ENCODE results near the gene VPS13D. TPM values are rescaled to one million over a fixed set of nuclear protein-coding genes. Genes with fewer than 3 reads are reported as not detected.

VPS13D gene
- total RNA-seq, 1 experiment from 2014 or later = 33.1 TPM

GRCh38 chr1:12491656-12492055 is 261.8 kb downstream of the VPS13D start:
- no peak for TF ChIP-seq TCF7L2 (IDR thresholded peaks at IDR 0.05; ENCODE audit: low read depth, low read length)
- TF ChIP-seq SIN3A (IDR thresholded peaks at IDR 0.05; ENCODE audit: borderline replicate concordance, insufficient read depth, low read depth, low read length) = no peak
- TF ChIP-seq CTCF (IDR thresholded peaks at IDR 0.05) = no peak
- TF ChIP-seq POLR2AphosphoS5 (IDR thresholded peaks at IDR 0.05; ENCODE audit: low read depth, low read length) = no peak
- TF ChIP-seq REST (IDR thresholded peaks at IDR 0.05; ENCODE audit: insufficient read depth in 1 of 2, low read depth in 2 of 2, low read length in 1 of 2) = no peak
- intact Hi-C loops (cut with micrococcal nuclease; ENCODE audit: unreplicated experiment) (no loop called here), in situ Hi-C loops (cut with HindIII; ENCODE audit: low pct_unique_long_range_greater_than_20kb, low sequenced_read_pairs) (no loop called here)
- Histone ChIP-seq H3K9me3 (ENCODE audit: control insufficient read depth, insufficient read depth, low read depth, low read length) (no peaks in the 10 kb centered on the region; the same call in 1 of the 2 replicates), H3K36me3 (ENCODE audit: control insufficient read depth, insufficient read depth, low read length) (no peaks in the 10 kb centered on the region), H3K27me3 (ENCODE audit: control insufficient read depth, insufficient read depth, low read length) (no peaks in the 10 kb centered on the region), H3K4me3 (ENCODE audit: low read depth in 2 of 2, low read length in 2 of 2) (no peak overlapping the region), H3K27ac (ENCODE audit: low read length) (peak overlapping the region; percentile 57; the same call in 1 of the 2 replicates), H3K4me1 (ENCODE audit: control insufficient read depth, insufficient read depth, low read length) (peaks cover 12% of the 10 kb centered on the region)
- ATAC-seq = no peak
- ChIA-PET POLR2A (no interaction called here), CTCF (no interaction called here)
- no peak for DNase-seq (ENCODE audit: low read depth, low spot score)
- no TSS peak for BruUV-seq (replicated peaks)

DNA sequence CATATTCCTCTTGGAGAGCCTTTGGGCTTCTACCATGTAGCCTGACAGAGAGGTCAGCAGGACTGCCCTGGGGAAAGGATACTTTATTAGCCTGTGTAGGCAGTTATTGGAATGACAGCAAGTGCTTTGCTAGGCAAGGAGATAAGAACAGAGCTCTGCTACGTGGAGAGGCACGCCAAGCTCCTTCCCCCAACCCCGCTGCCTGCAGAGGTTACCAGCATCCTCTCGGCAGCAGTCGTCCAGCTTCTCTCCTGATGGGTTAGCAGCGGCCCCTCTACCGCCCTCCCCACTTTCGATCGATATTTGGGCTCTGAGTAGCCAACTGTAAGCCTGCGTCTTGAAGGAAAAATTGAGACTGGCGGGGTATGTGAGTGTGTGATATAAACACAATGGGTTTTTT is 265.9 kb downstream of the VPS13D start:
- no peak; the same call in 1 of the 2 replicates for ATAC-seq
- peaks cover 8% of the 10 kb centered on the region for H3K4me1 ChIP-seq (ENCODE audit: control insufficient read depth, insufficient read depth, low read length)
- TF ChIP-seq CTCF (IDR thresholded peaks at IDR 0.05) (no peak), TCF7L2 (IDR thresholded peaks at IDR 0.05; ENCODE audit: low read depth, low read length) (no peak), REST (IDR thresholded peaks at IDR 0.05; ENCODE audit: insufficient read depth in 1 of 2, low read depth in 2 of 2, low read length in 1 of 2) (no peak), POLR2AphosphoS5 (IDR thresholded peaks at IDR 0.05; ENCODE audit: low read depth, low read length) (no peak), SIN3A (IDR thresholded peaks at IDR 0.05; ENCODE audit: borderline replicate concordance, insufficient read depth, low read depth, low read length) (no peak)
- no peak for DNase-seq (ENCODE audit: low read depth, low spot score)
- H3K4me3 ChIP-seq (ENCODE audit: low read depth in 2 of 2, low read length in 2 of 2) = no peak overlapping the region
- in situ Hi-C loops (cut with HindIII; ENCODE audit: low pct_unique_long_range_greater_than_20kb, low sequenced_read_pairs) = no loop called here
- POLR2A ChIA-PET = no interaction called here
- H3K27me3 ChIP-seq (ENCODE audit: control insufficient read depth, insufficient read depth, low read length) = no peaks in the 10 kb centered on the region
- intact Hi-C loops (cut with micrococcal nuclease; ENCODE audit: unreplicated experiment) = no loop called here
- BruUV-seq (replicated peaks) = no TSS peak
- no peaks in the 10 kb centered on the region for H3K36me3 ChIP-seq (ENCODE audit: control insufficient read depth, insufficient read depth, low read length)
- peak overlapping the region; percentile 69; the same call in 1 of the 2 replicates for H3K27ac ChIP-seq (ENCODE audit: low read length)
- no peaks in the 10 kb centered on the region for H3K9me3 ChIP-seq (ENCODE audit: control insufficient read depth, insufficient read depth, low read depth, low read length)
- CTCF ChIA-PET = no interaction called here

Measured in Panc1 (cell line).